ENCODE results near the gene ADGRG7. TPM values are rescaled to one million over a fixed set of nuclear protein-coding genes. Genes with fewer than 3 reads are reported as not detected.
A peak's percentile ranks its signal among the peaks of the same experiment; 100 is the strongest.
"Not testable (repeated sequence)": the region's sequence is repeated elsewhere in the genome, so short reads cannot be mapped to it uniquely, and the experiment has no call there.

ADGRG7 gene
- total RNA-seq, 2 experiments from 2014 or later = not detected

DNA sequence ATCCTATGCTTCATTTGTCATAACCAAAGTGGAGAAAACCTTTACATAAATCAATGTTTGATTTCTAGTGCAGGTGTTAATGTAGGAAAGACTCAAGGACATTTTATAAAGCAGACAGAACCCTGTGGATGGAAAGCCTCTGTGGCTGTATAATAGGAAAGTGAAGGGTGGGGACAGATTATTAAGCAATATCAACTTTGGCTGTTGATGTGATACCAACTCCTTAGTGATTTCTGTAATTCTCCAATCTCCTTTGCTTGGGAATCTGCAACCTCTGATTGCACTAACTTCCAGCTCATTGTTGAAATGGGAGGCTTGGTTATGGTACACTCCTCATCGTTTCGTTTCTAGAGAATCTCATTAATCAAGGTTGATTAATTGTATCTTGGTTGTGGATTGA, 29.3 kb upstream of the ADGRG7 start:
- no peaks in the 10 kb centered on the region for H3K36me3 Mint-ChIP-seq (ENCODE audit: low read depth)
- no peak overlapping the region for H3K4me3 Mint-ChIP-seq
- ATAC-seq (no peak), DNase-seq (no peak)
- peaks cover 3% of the 10 kb centered on the region for H3K27me3 Mint-ChIP-seq
- POLR2A ChIA-PET = no interaction called here
- no peak overlapping the region for H3K27ac Mint-ChIP-seq
- CTCF ChIA-PET = interaction anchor here (1.3 to 1.4 kb wide), 2 partner anchors 9 to 11 kb away, joined by 4 to 5 read pairs; no protein-coding TSS in a partner anchor
- H3K9me3 Mint-ChIP-seq (ENCODE audit: low read depth) = no peaks in the 10 kb centered on the region
- intact Hi-C loops (cut with DNase I, micrococcal nuclease) = no loop called here
- H3K4me1 Mint-ChIP-seq = no peaks in the 10 kb centered on the region

DNA sequence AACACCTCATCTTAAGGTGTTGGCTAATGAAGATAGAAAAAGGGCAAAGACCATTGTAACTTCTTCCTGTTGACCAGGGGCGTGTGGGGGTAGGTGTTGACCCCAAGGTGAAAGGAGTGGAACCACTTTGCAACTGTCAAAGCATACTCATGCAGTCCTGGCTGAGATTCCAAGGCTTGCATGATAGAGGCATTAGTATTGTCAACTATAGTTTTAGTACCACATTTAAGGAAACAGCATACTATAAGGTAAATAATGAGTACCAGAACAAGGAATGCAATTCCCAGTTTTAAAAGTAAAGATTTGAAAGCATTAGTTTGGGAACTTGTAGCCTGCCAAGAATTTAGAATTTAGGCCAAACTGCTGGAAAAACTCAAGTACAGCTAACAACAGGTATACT, 27.8 kb upstream of the ADGRG7 start:
- ChIA-PET CTCF (interaction anchor here (1.0 to 1.2 kb wide), 2 partner anchors 8 to 22 kb away, joined by 3 to 4 read pairs; no protein-coding TSS in a partner anchor), POLR2A (no interaction called here)
- no peak overlapping the region for H3K27ac Mint-ChIP-seq
- intact Hi-C loops (cut with DNase I, micrococcal nuclease) = no loop called here
- no peaks in the 10 kb centered on the region for H3K36me3 Mint-ChIP-seq (ENCODE audit: low read depth)
- H3K4me3 Mint-ChIP-seq = no peak overlapping the region
- H3K9me3 Mint-ChIP-seq (ENCODE audit: low read depth) = no peaks in the 10 kb centered on the region
- DNase-seq (no peak), ATAC-seq (no peak)
- peaks cover 3% of the 10 kb centered on the region for H3K27me3 Mint-ChIP-seq
- H3K4me1 Mint-ChIP-seq = no peaks in the 10 kb centered on the region

DNA sequence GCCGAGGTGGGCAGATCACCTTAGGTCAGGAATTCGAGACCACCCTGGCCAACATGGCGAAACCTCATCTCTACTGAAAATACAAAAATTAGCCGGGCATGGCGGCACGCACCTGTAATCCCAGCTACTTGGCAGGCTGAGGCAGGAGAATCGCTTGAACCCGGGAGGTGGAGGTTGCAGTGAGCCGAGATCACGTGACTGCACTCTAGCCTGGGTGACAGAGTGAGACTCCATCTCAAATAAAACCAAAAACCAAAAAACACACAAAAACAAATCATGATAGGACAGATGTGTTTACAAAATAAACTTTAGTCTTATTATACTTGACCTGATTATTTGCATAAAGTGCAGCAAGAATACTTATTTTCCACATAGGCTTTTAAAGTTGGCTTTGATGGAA, 27.2 kb upstream of the ADGRG7 start:
- H3K9me3 Mint-ChIP-seq (ENCODE audit: low read depth); ATAC-seq; H3K27me3 Mint-ChIP-seq; intact Hi-C loops (cut with DNase I, micrococcal nuclease); H3K36me3 Mint-ChIP-seq (ENCODE audit: low read depth); DNase-seq; H3K4me3 Mint-ChIP-seq; H3K4me1 Mint-ChIP-seq; H3K27ac Mint-ChIP-seq: not testable (repeated sequence)
- ChIA-PET POLR2A (interaction anchor here (0.6 kb wide), 1 partner anchor 226 kb away, joined by 3 read pairs; no protein-coding TSS in a partner anchor), CTCF (interaction anchor here (0.6 to 1.2 kb wide), 3 partner anchors 9 to 43 kb away, joined by 3 to 4 read pairs (median 4); no protein-coding TSS in a partner anchor)

DNA sequence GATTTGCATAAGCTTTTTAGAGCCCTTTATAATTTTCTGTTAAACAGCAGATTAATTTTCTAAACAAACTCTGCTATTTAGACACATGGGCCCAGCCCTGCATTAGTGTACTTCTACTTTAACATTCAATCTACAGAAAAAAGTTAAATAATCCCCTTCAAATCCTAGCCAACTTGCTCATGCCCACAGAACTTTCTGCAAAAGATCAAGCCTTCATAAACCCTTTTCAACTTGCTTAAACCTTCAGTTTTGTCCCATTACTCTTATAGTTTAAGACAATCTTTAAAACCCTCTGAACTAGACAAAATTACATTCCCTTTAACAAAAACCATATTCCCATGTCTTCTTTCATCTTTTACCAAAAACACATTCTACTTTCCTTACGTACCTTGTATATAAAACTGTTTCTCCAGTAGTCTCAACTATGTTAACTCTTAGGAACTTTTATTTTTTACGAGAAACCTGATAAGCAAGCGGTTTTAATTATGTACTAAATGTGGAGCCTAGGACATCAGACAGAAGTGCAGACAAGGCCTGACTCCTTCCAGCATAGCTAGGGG, 25.2 kb upstream of the ADGRG7 start:
- ChIA-PET CTCF (interaction anchor here (0.9 kb wide), 1 partner anchor 216 kb away, joined by 3 read pairs; no protein-coding TSS in a partner anchor), POLR2A (interaction anchor here (0.6 kb wide), 1 partner anchor 49 kb away, joined by 4 read pairs; no protein-coding TSS in a partner anchor)
- H3K27me3 Mint-ChIP-seq = peaks cover 3% of the 10 kb centered on the region
- H3K9me3 Mint-ChIP-seq (ENCODE audit: low read depth) = no peaks in the 10 kb centered on the region
- H3K4me3 Mint-ChIP-seq = no peak overlapping the region
- ATAC-seq (no peak), DNase-seq (no peak)
- no peak overlapping the region for H3K27ac Mint-ChIP-seq
- intact Hi-C loops (cut with DNase I, micrococcal nuclease) = no loop called here
- H3K36me3 Mint-ChIP-seq (ENCODE audit: low read depth) = no peaks in the 10 kb centered on the region
- H3K4me1 Mint-ChIP-seq = no peaks in the 10 kb centered on the region

DNA sequence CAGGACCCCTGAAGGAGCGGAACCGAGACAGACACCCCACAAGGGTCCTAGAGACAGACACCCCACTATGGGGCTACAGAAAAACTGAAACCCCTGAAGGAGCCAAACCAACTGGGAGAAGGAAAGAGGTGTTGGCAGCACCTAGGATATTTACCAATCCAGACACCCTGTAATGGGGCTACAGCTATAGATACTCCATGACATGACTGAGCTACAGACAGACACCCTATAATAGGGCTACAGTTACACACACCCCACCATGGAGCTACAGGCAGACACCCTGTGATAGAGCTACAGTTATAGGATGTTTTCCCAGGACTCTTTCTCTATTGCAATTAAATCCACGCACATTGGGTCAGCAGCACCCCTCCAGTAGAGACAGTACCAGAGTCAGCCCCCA, 22.6 kb upstream of the ADGRG7 start:
- peaks cover 3% of the 10 kb centered on the region for H3K4me1 Mint-ChIP-seq
- intact Hi-C loops (cut with DNase I, micrococcal nuclease) = no loop called here
- POLR2A ChIA-PET = no interaction called here
- no peaks in the 10 kb centered on the region for H3K36me3 Mint-ChIP-seq (ENCODE audit: low read depth)
- ATAC-seq = no peak
- H3K4me3 Mint-ChIP-seq = no peak overlapping the region
- no peak overlapping the region for H3K27ac Mint-ChIP-seq
- no peak for DNase-seq
- no peaks in the 10 kb centered on the region for H3K27me3 Mint-ChIP-seq
- CTCF ChIA-PET = interaction anchor here (0.8 kb wide), 1 partner anchor 124 kb away, joined by 5 read pairs; no protein-coding TSS in a partner anchor
- H3K9me3 Mint-ChIP-seq (ENCODE audit: low read depth) = no peaks in the 10 kb centered on the region

DNA sequence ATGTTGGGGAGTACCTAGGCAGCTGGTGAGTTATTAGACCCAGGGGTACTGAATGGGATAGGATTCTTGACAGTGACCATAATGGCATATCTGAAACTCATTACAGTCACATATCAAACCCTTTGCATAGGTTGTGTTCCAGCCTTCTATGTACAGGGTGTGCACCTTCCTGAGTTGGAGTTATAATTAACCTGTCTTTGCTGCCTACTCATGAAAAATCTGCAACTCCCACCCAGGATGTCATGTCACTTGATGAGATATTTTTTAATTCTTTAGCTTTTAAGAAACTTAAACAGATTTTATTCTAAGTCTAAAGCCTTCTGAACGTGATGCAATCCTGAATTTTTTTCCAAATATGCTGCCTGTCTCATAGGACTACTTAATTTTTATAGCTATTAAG, 21.1 kb upstream of the ADGRG7 start:
- no peaks in the 10 kb centered on the region for H3K9me3 Mint-ChIP-seq (ENCODE audit: low read depth)
- ChIA-PET CTCF (interaction anchor here (1.0 to 6.0 kb wide), 2 partner anchors 33 to 126 kb away, joined by 4 to 73 read pairs; no protein-coding TSS in a partner anchor), POLR2A (no interaction called here)
- no peak for ATAC-seq
- H3K36me3 Mint-ChIP-seq (ENCODE audit: low read depth) = no peaks in the 10 kb centered on the region
- no peak for DNase-seq
- H3K4me1 Mint-ChIP-seq = peaks cover 3% of the 10 kb centered on the region
- intact Hi-C loops (cut with DNase I, micrococcal nuclease) = no loop called here
- H3K27me3 Mint-ChIP-seq = no peaks in the 10 kb centered on the region
- no peak overlapping the region for H3K27ac Mint-ChIP-seq
- H3K4me3 Mint-ChIP-seq = no peak overlapping the region

DNA sequence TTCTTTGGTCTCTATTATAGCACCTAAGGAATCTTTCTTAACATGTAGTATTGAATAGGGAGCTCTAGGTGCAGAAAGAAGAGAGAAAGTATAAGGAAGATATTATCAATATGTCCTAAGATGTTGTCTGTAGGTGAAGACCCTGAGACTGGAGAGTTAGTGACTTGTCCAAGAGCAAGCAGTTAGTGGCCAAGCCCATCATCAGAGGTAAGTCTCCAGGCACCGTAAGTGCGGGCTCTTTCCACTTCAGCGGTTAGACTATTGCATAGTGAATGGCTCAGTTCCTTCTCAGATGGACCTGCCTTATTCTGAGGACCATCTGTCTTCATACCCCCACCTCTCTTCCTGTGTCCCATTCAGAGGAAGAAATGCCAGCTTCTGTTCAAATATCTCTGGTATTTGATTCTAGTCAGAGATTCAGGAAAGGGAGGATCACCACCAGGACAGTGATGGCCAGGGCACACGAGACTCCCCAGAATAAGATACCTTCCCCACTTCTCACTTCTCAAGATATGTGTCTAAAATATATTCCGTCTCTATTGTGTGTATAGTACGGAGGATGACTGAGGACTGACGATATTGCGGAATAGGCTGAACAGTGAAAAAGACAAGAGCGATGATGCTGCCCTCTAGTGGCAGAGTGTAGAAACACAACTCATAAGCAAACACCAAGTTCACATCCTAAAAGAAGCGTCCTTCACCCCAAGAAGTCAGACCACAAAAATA, 19.1 kb upstream of the ADGRG7 start:
- Mint-ChIP-seq H3K4me3 (no peak overlapping the region), H3K9me3 (ENCODE audit: low read depth) (no peaks in the 10 kb centered on the region), H3K27ac (no peak overlapping the region), H3K27me3 (no peaks in the 10 kb centered on the region), H3K4me1 (peaks cover 3% of the 10 kb centered on the region), H3K36me3 (ENCODE audit: low read depth) (no peaks in the 10 kb centered on the region)
- intact Hi-C loops (cut with DNase I, micrococcal nuclease) = loop anchor here (1.0 to 10.0 kb wide), 8 partner anchors 98 to 795 kb away; partner anchors contain the start of genes NIT2 (in 1 of the 2) and TMEM45A (in 1 of the 2)
- CTCF ChIA-PET = interaction anchor here (0.6 to 6.0 kb wide), 16 partner anchors 9 to 758 kb away, joined by 3 to 73 read pairs (median 3); no protein-coding TSS in a partner anchor
- DNase-seq = peak; percentile 72
- POLR2A ChIA-PET = no interaction called here
- ATAC-seq = peak; percentile 87

GRCh38 chr3:100590840-100591147, 18.6 kb upstream of the ADGRG7 start:
- intact Hi-C loops (cut with DNase I, micrococcal nuclease) = loop anchor here (1.0 to 10.0 kb wide), 8 partner anchors 98 to 794 kb away; partner anchors contain the start of genes NIT2 (in 1 of the 2) and TMEM45A (in 1 of the 2)
- POLR2A ChIA-PET = no interaction called here
- DNase-seq = no peak
- no peaks in the 10 kb centered on the region for H3K27me3 Mint-ChIP-seq
- H3K4me3 Mint-ChIP-seq = no peak overlapping the region
- ATAC-seq = no peak
- peaks cover 3% of the 10 kb centered on the region for H3K4me1 Mint-ChIP-seq
- H3K36me3 Mint-ChIP-seq (ENCODE audit: low read depth) = no peaks in the 10 kb centered on the region
- no peaks in the 10 kb centered on the region for H3K9me3 Mint-ChIP-seq (ENCODE audit: low read depth)
- CTCF ChIA-PET = interaction anchor here (0.7 to 6.0 kb wide), 10 partner anchors 8 to 278 kb away, joined by 3 to 73 read pairs (median 4); no protein-coding TSS in a partner anchor
- no peak overlapping the region for H3K27ac Mint-ChIP-seq

- ChIA-PET POLR2A (no interaction called here), CTCF (interaction anchor here (0.6 to 6.0 kb wide), 15 partner anchors 9 to 760 kb away, joined by 3 to 73 read pairs (median 3); no protein-coding TSS in a partner anchor)
- H3K27me3 Mint-ChIP-seq = no peaks in the 10 kb centered on the region
- intact Hi-C loops (cut with DNase I, micrococcal nuclease) = loop anchor here in 1 of 2 experiments (2.0 to 10.0 kb wide), 4 partner anchors 259 to 793 kb away; partner anchors contain the start of gene NIT2
- H3K27ac Mint-ChIP-seq = no peak overlapping the region
- H3K9me3 Mint-ChIP-seq (ENCODE audit: low read depth) = no peaks in the 10 kb centered on the region
- no peak for ATAC-seq
- no peaks in the 10 kb centered on the region for H3K36me3 Mint-ChIP-seq (ENCODE audit: low read depth)
- DNase-seq = no peak
- H3K4me1 Mint-ChIP-seq = peaks cover 3% of the 10 kb centered on the region
- H3K4me3 Mint-ChIP-seq = no peak overlapping the region
Measured at GRCh38 chr3:100591411-100591810, 18.0 kb upstream of the ADGRG7 start.

GRCh38 chr3:100600181-100601042, 9.0 kb upstream of the ADGRG7 start:
- ATAC-seq (no peak), DNase-seq (peak; percentile 14)
- intact Hi-C loops (cut with DNase I, micrococcal nuclease) = loop anchor here in 1 of 2 experiments (5.0 kb wide), 1 partner anchor 107 kb away; the partner anchor contains the start of gene TFG
- ChIA-PET POLR2A (no interaction called here), CTCF (interaction anchor here (0.6 to 2.6 kb wide), 5 partner anchors 8 to 1013 kb away, joined by 3 to 14 read pairs (median 6); no protein-coding TSS in a partner anchor)
- H3K4me3 Mint-ChIP-seq = no peak overlapping the region
- peaks cover 18% of the 10 kb centered on the region for H3K4me1 Mint-ChIP-seq
- no peaks in the 10 kb centered on the region for H3K27me3 Mint-ChIP-seq
- H3K9me3 Mint-ChIP-seq (ENCODE audit: low read depth) = no peaks in the 10 kb centered on the region
- no peak overlapping the region for H3K27ac Mint-ChIP-seq
- no peaks in the 10 kb centered on the region for H3K36me3 Mint-ChIP-seq (ENCODE audit: low read depth)

Measured in activated CD4-positive, alpha-beta T cell treated with anti-CD3 and anti-CD28 coated beads for 36 hours (primary cell).